BLaER1 treated with 17β-estradiol and CSF1 and Interleukin-3, amounts not matched to agents 10 nM and 100 nM (cell line): Measurements from ENCODE around the gene CD6.
A peak's percentile ranks its signal among the peaks of the same experiment; 100 is the strongest.

Experiments used
- H3K27ac ChIP-seq, 11 experiments: shearing (Covaris generic); formaldehyde crosslinking; 2 replicates each; pipeline ENCODE4 v1.8.1; 2022
- H3K27me3 ChIP-seq, 11 experiments: shearing (Covaris generic); formaldehyde crosslinking; 2 replicates each; pipeline ENCODE4 v1.8.1; 2022
- H3K36me3 ChIP-seq, 11 experiments: shearing (Covaris generic); formaldehyde crosslinking; 2 replicates each; pipeline ENCODE4 v1.8.1; 2022
- H3K4me1 ChIP-seq, 10 experiments: shearing (Covaris generic); formaldehyde crosslinking; 2 replicates each; pipeline ENCODE4 v1.8.1; 2022
- H3K4me2 ChIP-seq, 11 experiments: shearing (Covaris generic); formaldehyde crosslinking; 2 replicates each; pipeline ENCODE4 v1.8.1; 2022
- H3K4me3 ChIP-seq, 10 experiments: shearing (Covaris generic); formaldehyde crosslinking; 2 replicates each; pipeline ENCODE4 v1.8.1; 2022
- H3K9ac ChIP-seq, 11 experiments: shearing (Covaris generic); formaldehyde crosslinking; 2 replicates each; pipeline ENCODE4 v1.8.1; 2022
- H3K9me3 ChIP-seq, 11 experiments: shearing (Covaris generic); formaldehyde crosslinking; replicated peaks in 1 of 11; 2 replicates each; pipeline ENCODE4 v1.8.1; 2022
- H4K20me1 ChIP-seq, 11 experiments: shearing (Covaris generic); formaldehyde crosslinking; 2 replicates each; pipeline ENCODE4 v1.8.1; 2022
- Cebpa-rat ChIP-seq, 11 experiments: shearing (Covaris generic); IDR thresholded peaks; 2 replicates each; pipeline ENCODE4 v1.8.1; 2022

The CD6 gene

DNA sequence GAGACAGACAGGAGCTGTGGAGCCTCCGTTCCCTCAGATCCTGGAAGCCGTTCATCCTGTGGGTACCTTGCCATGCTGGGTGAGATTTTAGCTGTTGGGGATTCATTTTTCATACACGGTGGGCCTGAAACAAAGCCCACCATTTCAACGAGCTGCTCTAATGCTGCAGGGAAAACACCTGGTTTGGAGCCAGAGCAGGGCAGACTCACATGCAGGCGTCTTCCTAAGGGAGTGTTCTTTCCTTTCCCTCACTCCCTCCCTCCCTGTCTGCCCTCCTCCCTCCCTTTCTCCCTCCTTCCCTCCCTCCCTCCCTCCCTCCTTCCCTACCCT lies 52.5 kb downstream of the CD6 start:
- Histone ChIP-seq H4K20me1 (peaks cover 0 to 8% (median 0%) of the 10 kb centered on the region in 11 experiments; a peak in 2 of 22 replicates), H3K27ac (no peak overlapping the region), H3K4me1 (peaks cover 60 to 92% (median 81%) of the 10 kb centered on the region in 10 experiments), H3K27me3 (peaks cover 0 to 14% (median 0%) of the 10 kb centered on the region in 11 experiments; a peak in 2 of 22 replicates), H3K36me3 (no peaks in the 10 kb centered on the region), H3K9me3 (no peaks in the 10 kb centered on the region), H3K4me2 (peak overlapping the region in 8 of 11 experiments; percentile 24 to 82 (median 78); a peak in 14 of 22 replicates), H3K4me3 (no peak overlapping the region), H3K9ac (no peak overlapping the region)
- no peak for TF ChIP-seq Cebpa-rat (IDR thresholded peaks at IDR 0.05)

DNA sequence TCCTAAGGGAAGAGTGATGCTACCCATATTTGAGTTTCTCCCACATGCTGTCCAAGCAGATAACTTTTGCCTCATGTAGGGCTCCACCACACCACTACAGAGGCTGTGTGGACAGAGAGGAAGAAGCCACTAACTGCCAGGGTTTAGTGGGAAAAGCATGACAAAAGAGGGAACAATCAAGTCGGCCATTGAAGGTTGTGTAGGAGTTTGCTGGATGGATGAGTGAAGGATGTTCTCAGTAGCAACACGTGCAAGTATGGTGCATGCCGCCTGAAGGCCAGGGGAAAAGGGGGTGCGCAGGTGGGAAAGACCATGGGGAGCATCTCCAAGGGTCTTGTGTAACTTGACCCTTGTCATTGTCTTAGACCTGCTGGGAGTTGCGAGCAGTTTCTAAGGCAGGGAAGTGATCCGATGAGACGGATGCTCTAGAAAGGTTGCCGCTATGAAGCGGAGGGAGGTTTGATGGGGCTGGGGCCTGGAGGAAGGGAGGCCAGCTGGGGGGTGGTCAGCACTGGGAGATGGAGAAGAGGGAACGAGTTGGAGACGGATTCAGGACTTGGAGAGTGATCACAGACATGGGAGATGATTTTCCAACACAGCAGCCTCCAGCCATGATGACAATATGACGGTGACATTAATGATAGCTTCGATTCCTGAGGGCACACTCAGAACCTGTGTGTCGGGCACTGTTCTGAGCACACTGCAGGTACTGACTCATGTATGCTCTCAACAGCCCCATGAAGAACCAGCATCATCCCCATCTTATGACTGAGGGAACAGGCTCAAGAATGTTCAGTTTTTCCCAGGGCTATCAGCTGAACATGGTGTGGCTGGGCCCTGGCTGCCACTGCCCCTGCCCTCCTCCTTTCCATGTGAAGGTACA lies 53.7 kb downstream of the CD6 start:
- H3K4me3 ChIP-seq = no peak overlapping the region
- no peaks in the 10 kb centered on the region for H3K9me3 ChIP-seq
- no peaks in the 10 kb centered on the region; a peak in 2 of 22 replicates for H4K20me1 ChIP-seq
- peaks cover 0 to 14% (median 0%) of the 10 kb centered on the region in 11 experiments; a peak in 2 of 22 replicates for H3K27me3 ChIP-seq
- peak overlapping the region in 2 of 11 experiments; percentile 66 to 73; a peak in 2 of 22 replicates for H3K27ac ChIP-seq
- no peak overlapping the region for H3K9ac ChIP-seq
- no peak for TF ChIP-seq Cebpa-rat (IDR thresholded peaks at IDR 0.05)
- H3K36me3 ChIP-seq = no peaks in the 10 kb centered on the region
- peaks cover 66 to 89% (median 76%) of the 10 kb centered on the region in 10 experiments for H3K4me1 ChIP-seq
- H3K4me2 ChIP-seq = peak overlapping the region; percentile 74 to 96 (median 82)

DNA sequence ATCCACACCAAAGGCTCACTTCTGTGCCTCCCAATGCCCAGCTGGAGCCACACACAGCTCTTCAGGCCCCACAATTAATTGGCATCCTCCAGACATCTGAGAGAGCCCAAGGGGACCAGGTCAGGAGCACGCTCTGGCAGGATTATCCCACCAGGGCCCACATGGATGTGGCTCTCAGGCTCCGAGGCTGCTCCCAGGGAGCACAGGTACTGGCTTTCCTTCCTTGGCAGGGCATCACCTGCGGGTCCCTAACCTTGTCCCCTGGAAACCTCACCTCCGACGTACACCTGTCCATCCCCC lies 54.3 kb downstream of the CD6 start:
- H3K4me2 ChIP-seq = peak overlapping the region; percentile 74 to 96 (median 82)
- H3K4me1 ChIP-seq = peaks cover 66 to 83% (median 72%) of the 10 kb centered on the region in 10 experiments

DNA sequence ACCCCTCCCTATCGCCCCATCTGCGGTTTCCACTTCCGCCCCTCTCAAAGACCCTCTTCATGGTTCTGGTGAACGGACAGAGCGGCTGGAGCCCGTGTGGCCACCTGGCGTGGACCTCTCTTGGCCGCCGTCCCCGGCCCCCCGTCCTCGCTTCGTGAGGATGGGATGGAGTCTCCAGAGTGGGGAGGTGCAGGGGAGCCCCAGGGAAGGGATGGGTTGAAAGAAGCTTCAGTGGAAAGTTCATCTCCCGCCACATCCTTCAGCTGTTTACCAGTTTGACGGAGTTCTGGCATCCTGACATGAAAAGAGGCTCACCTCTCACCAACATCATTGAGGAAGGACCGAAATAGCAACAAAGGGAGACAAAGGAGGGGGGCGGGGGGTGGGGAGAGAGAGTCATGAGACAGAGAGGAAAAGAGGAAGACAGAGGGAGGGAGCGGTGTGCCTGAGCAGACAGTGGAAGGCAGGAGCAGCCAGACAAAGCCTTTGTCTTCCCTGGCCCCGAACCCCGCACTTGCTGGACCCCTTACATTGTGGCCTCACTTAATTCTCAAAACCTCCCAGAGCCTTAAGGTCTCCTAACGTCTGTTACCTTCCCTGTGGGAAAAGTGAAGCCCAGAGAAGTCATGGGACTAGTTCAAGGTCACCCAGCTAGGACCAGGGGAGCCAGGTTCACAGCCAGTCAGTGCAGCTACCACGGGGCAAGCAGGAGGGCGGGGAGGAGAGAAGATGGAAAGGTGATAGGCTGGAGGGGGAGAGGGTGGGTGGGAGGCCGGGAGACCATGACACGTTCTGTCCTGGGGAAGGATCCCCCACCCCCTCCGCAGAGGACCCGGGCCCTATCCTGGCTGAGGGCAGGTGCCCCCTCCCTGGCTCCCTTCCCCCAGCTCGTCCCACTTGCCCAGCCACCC lies 54.9 kb downstream of the CD6 start:
- Histone ChIP-seq H3K4me2 (peak overlapping the region; percentile 74 to 96 (median 82)), H3K4me3 (no peak overlapping the region; a peak in 1 of 20 replicates), H4K20me1 (no peaks in the 10 kb centered on the region; a peak in 2 of 22 replicates), H3K4me1 (peaks cover 63 to 77% (median 69%) of the 10 kb centered on the region in 10 experiments), H3K9ac (peak overlapping the region in 10 of 11 experiments; percentile 32 to 69 (median 58); a peak in 15 of 22 replicates), H3K27me3 (peaks cover 0 to 13% (median 0%) of the 10 kb centered on the region in 11 experiments; a peak in 2 of 22 replicates), H3K9me3 (no peaks in the 10 kb centered on the region), H3K36me3 (no peaks in the 10 kb centered on the region), H3K27ac (peak overlapping the region in 9 of 11 experiments; percentile 23 to 73 (median 66); a peak in 17 of 22 replicates)
- TF ChIP-seq Cebpa-rat (IDR thresholded peaks at IDR 0.05) = no peak

More for the DNA sequence above, 54.3 kb downstream of the CD6 start:
- H3K27me3 ChIP-seq = peaks cover 0 to 14% (median 0%) of the 10 kb centered on the region in 11 experiments; a peak in 2 of 22 replicates
- H3K27ac ChIP-seq = peak overlapping the region in 6 of 11 experiments; percentile 18 to 73 (median 63); a peak in 8 of 22 replicates
- TF ChIP-seq Cebpa-rat (IDR thresholded peaks at IDR 0.05) = no peak
- no peaks in the 10 kb centered on the region for H3K36me3 ChIP-seq
- H3K9ac ChIP-seq = peak overlapping the region in 1 of 11 experiments; percentile 69; a peak in 2 of 22 replicates
- no peak overlapping the region for H3K4me3 ChIP-seq
- H4K20me1 ChIP-seq = no peaks in the 10 kb centered on the region; a peak in 2 of 22 replicates
- no peaks in the 10 kb centered on the region for H3K9me3 ChIP-seq

DNA sequence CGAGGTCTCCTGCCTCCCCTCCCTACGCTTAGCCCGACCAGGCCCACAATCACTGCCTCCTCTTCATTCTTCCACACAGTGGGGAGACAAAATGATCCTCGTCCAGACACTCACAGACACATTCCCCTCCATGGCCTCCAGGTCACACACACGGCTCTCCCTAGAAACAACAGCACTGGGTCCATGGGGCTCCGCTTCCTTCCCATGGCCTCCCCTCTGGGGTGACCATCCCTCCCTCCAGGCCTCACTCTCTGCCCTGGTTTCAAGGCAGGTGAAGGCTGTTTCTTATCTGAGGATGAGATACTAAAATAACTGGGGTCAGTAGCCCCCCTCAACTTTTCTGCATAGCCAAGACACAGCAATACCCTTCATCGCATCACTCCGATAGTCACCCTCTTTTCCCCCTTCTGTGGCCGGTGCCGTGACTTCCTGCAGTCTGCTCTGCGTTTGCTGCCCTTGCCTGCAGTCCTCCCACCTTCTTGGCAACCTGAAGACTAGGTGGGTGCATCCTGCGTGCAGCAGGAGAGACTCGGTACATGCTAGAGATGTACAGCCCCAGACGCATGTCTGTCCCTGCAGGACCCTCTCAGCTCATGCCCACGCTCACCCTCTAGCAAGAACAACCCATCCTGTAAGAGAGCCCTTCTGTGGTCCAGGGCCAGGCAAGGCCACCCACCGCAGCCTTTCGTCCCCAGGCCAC lies 55.8 kb downstream of the CD6 start:
- peak overlapping the region; percentile 74 to 96 (median 82) for H3K4me2 ChIP-seq
- no peak for TF ChIP-seq Cebpa-rat (IDR thresholded peaks at IDR 0.05)
- H3K9ac ChIP-seq = peak overlapping the region in 5 of 11 experiments; percentile 22 to 69 (median 55); a peak in 8 of 22 replicates
- H3K27ac ChIP-seq = peak overlapping the region in 8 of 11 experiments; percentile 29 to 73 (median 63); a peak in 13 of 22 replicates
- no peak overlapping the region for H3K4me3 ChIP-seq
- H3K36me3 ChIP-seq = no peaks in the 10 kb centered on the region
- H3K27me3 ChIP-seq = peaks cover 0 to 8% (median 0%) of the 10 kb centered on the region in 11 experiments; a peak in 1 of 22 replicates
- no peaks in the 10 kb centered on the region for H3K9me3 ChIP-seq
- H4K20me1 ChIP-seq = no peaks in the 10 kb centered on the region; a peak in 1 of 22 replicates
- peaks cover 54 to 68% (median 60%) of the 10 kb centered on the region in 10 experiments for H3K4me1 ChIP-seq

DNA sequence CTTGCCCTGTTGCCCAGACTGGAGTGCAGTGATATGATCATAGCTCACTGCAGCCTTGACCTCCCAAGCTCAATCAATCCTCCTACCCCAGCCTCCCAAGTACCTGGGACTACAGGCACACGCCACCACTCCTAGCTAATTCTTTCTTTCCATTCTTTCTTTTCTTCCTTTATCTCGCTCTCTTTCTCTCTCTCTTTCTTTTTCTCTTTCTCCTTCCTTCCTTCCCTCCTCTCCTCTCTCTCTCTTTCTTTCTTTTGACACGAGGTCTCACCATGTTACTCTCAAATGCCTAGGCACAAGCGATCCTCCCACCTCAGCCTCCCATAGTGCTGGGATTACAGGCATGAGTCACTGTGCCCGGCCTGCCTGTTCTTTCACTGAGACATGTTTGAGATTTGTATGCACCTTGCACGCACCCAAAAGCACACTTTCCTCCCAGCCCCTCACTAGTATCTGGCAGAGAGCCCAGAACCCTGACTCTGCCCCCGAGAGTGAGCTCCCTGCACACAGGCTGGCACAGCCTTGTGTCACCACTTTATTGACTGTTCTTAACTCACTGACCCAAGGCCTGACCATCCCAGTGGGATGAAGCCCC lies 56.8 kb downstream of the CD6 start:
- H3K9ac ChIP-seq = no peak overlapping the region
- H3K4me2 ChIP-seq = peak overlapping the region; percentile 74 to 96 (median 82)
- H3K27ac ChIP-seq = no peak overlapping the region
- no peak overlapping the region for H3K4me3 ChIP-seq
- no peaks in the 10 kb centered on the region for H3K36me3 ChIP-seq
- H3K9me3 ChIP-seq = no peaks in the 10 kb centered on the region
- TF ChIP-seq Cebpa-rat (IDR thresholded peaks at IDR 0.05) = no peak
- no peaks in the 10 kb centered on the region for H4K20me1 ChIP-seq
- 0 out of 22 replicates have a peak, but pooled peaks cover 0 to 8% (median 0%) of the 10 kb centered on the region in 11 experiments for H3K27me3 ChIP-seq
- H3K4me1 ChIP-seq = peaks cover 44 to 59% (median 50%) of the 10 kb centered on the region in 10 experiments

DNA sequence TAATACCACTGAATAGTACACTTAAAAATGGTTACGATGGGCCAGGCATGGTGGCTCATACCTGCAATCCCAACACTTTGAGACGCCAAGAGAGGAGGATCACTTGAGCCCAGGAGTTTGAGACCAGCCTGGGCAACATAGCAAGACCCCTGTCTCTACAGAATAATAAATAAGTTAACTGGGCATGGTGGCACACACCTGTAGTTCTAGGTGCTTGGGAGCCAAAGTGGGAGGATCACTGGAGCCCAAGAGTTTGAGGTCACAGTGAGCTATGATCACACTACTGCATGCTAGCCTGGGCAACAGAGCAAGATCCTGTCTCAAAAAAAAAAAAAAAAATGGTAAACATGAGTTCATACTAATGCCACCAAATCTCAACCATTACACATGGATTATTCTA lies 61.3 kb downstream of the CD6 start:
- no peak overlapping the region for H3K4me3 ChIP-seq
- H3K4me2 ChIP-seq = no peak overlapping the region
- H3K9me3 ChIP-seq = no peaks in the 10 kb centered on the region
- H3K27me3 ChIP-seq = no peaks in the 10 kb centered on the region
- peaks cover 12 to 39% (median 29%) of the 10 kb centered on the region in 10 experiments for H3K4me1 ChIP-seq
- no peaks in the 10 kb centered on the region; a peak in 1 of 22 replicates for H4K20me1 ChIP-seq
- no peak overlapping the region for H3K9ac ChIP-seq
- no peak for TF ChIP-seq Cebpa-rat (IDR thresholded peaks at IDR 0.05)
- no peak overlapping the region for H3K27ac ChIP-seq
- H3K36me3 ChIP-seq = no peaks in the 10 kb centered on the region

DNA sequence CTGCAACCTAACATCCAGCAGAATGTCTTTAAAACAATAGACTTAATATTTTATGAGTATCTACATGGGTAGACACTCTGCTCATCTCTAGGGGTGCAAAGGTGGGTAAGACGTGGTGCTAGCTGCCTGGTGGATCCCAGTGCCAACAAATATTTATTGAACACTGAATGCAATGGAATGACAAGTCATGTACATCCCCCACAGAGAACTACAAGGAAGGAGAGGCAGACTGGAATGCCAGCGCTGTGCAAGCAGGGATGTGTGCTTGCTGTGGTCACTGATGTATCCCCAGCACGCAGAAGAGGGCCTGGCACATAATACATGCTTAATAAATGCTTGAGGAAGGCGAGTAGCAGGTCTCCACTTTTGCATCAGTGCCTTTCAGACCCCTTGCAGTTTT lies 61.9 kb downstream of the CD6 start:
- H3K9me3 ChIP-seq = no peaks in the 10 kb centered on the region
- H3K9ac ChIP-seq = no peak overlapping the region
- H3K4me3 ChIP-seq = no peak overlapping the region
- H3K27ac ChIP-seq = no peak overlapping the region
- no peaks in the 10 kb centered on the region for H3K36me3 ChIP-seq
- no peak overlapping the region for H3K4me2 ChIP-seq
- no peaks in the 10 kb centered on the region for H3K27me3 ChIP-seq
- peaks cover 6 to 39% (median 26%) of the 10 kb centered on the region in 10 experiments for H3K4me1 ChIP-seq
- no peak for TF ChIP-seq Cebpa-rat (IDR thresholded peaks at IDR 0.05)
- H4K20me1 ChIP-seq = no peaks in the 10 kb centered on the region; a peak in 1 of 22 replicates
